Neural cell (in vitro differentiated cells): Measurements from ENCODE around the gene NR1I3. TPM values are rescaled to one million over a fixed set of nuclear protein-coding genes. Genes with fewer than 3 reads are reported as not detected.
A peak's percentile ranks its signal among the peaks of the same experiment; 100 is the strongest.

Experiments used
- H2AFZ ChIP-seq: fragments of 200-600, 300-800 bp; sonication (generic), shearing (Covaris generic); 2 replicates; pipeline ENCODE4 v1.6.0; 2014; ENCODE audit warnings: low read depth, mild to moderate bottlenecking, antibody characterized with exemption, low read length, moderate library complexity
- H3F3A ChIP-seq: fragments of 200-600 bp; shearing (Covaris generic); 2 replicates; pipeline ENCODE4 v1.6.1; 2016; ENCODE audit warnings: mild to moderate bottlenecking, moderate library complexity, mixed read lengths, antibody characterized with exemption, low read length; ENCODE audit not compliant: insufficient read depth, poor library complexity, severe bottlenecking
- H3K27ac ChIP-seq: fragments of 200-600, 300-800 bp; sonication (generic), shearing (Covaris generic); 2 replicates; pipeline ENCODE4 v1.5.1; 2014; ENCODE audit warnings: mild to moderate bottlenecking, low read length, moderate library complexity
- H3K27me3 ChIP-seq: fragments of 300-800, 200-600 bp; sonication (generic), shearing (Covaris generic); 2 replicates; pipeline ENCODE4 v1.6.0; 2014; ENCODE audit warnings: mild to moderate bottlenecking, low read depth, low read length, moderate library complexity; ENCODE audit not compliant: insufficient read depth
- H3K36me3 ChIP-seq: fragments of 300-800, 200-600 bp; sonication (generic), shearing (Covaris generic); 2 replicates; pipeline ENCODE4 v1.5.1; 2014; ENCODE audit warnings: mild to moderate bottlenecking, antibody characterized with exemption, low read length, moderate library complexity; ENCODE audit not compliant: insufficient read depth
- H3K4me2 ChIP-seq: fragments of 300-800, 200-600 bp; sonication (generic), shearing (Covaris generic); 2 replicates; pipeline ENCODE4 v1.6.0; 2014; ENCODE audit warnings: mild to moderate bottlenecking, low read length
- H3K4me3 ChIP-seq: fragments of 300-800, 200-600 bp; sonication (generic), shearing (Covaris generic); 2 replicates; pipeline ENCODE4 v1.5.1; 2014; ENCODE audit warnings: mild to moderate bottlenecking, low read length, moderate library complexity
- H3K79me2 ChIP-seq: fragments of 200-600 bp; shearing (Covaris generic); replicated peaks from 2 replicates; pipeline ENCODE4 v1.6.0; 2014; ENCODE audit warnings: mild to moderate bottlenecking, low read length, moderate library complexity; ENCODE audit not compliant: insufficient read depth
- H3K9ac ChIP-seq: fragments of 300-800, 200-600 bp; sonication (generic), shearing (Covaris generic); 2 replicates; pipeline ENCODE4 v1.6.1; 2016; ENCODE audit warnings: mild to moderate bottlenecking, low read length, mixed read lengths
- H3K9me2 ChIP-seq: fragments of 200-600 bp; shearing (Covaris generic); 2 replicates; pipeline ENCODE4 v1.6.1; 2016; ENCODE audit warnings: mild to moderate bottlenecking, low read length, mixed read lengths; ENCODE audit not compliant: insufficient read depth
- H3K9me3 ChIP-seq: fragments of 200-600, 300-800 bp; sonication (generic), shearing (Covaris generic); 2 replicates; pipeline ENCODE4 v1.6.1; 2016; ENCODE audit warnings: mild to moderate bottlenecking, mixed run types, low read length, moderate library complexity, mixed read lengths
- H4K20me1 ChIP-seq: fragments of 200-600 bp; shearing (Covaris generic); 2 replicates; pipeline ENCODE4 v1.6.1; 2016; ENCODE audit warnings: mild to moderate bottlenecking, mixed run types; ENCODE audit not compliant: insufficient read depth
- CTCF ChIP-seq: fragments of 450-650 bp; IDR thresholded peaks from 2 replicates; pipeline ENCODE4 v1.5.1; 2014; ENCODE audit warnings: antibody characterized with exemption, mild to moderate bottlenecking, moderate library complexity; ENCODE audit not compliant: poor library complexity, severe bottlenecking
- EP300 ChIP-seq: fragments of 450-650 bp; conservative IDR thresholded peaks from 2 replicates; pipeline ENCODE4 v1.6.1; 2014; ENCODE audit warnings: antibody characterized with exemption, mild to moderate bottlenecking, moderate library complexity; ENCODE audit not compliant: poor library complexity, severe bottlenecking
- EZH2 ChIP-seq: fragments of 200-600, 300-800 bp; shearing (Covaris generic), sonication (generic); IDR thresholded peaks from 2 replicates; pipeline ENCODE4 v1.6.1; 2014; ENCODE audit warnings: antibody characterized with exemption, low read length, borderline replicate concordance, mild to moderate bottlenecking; ENCODE audit not compliant: insufficient read depth, poor library complexity, severe bottlenecking
- MXI1 ChIP-seq: fragments of 450-650 bp; conservative IDR thresholded peaks from 2 replicates; pipeline ENCODE4 v1.6.1; 2014; ENCODE audit warnings: antibody characterized with exemption, mild to moderate bottlenecking; ENCODE audit not compliant: poor library complexity, severe bottlenecking
- POLR2AphosphoS5 ChIP-seq: IDR thresholded peaks from 2 replicates; pipeline ENCODE4 v1.6.1; 2012
- RAD21 ChIP-seq: fragments of 450-650 bp; conservative IDR thresholded peaks from 2 replicates; pipeline ENCODE4 v1.6.1; 2014; ENCODE audit warnings: antibody characterized with exemption, mild to moderate bottlenecking, moderate library complexity
- REST ChIP-seq: IDR thresholded peaks from 2 replicates; pipeline ENCODE4 v1.6.1; 2012; ENCODE audit warnings: borderline replicate concordance
- SMC3 ChIP-seq: fragments of 450-650 bp; conservative IDR thresholded peaks from 2 replicates; pipeline ENCODE4 v1.6.1; 2014; ENCODE audit warnings: antibody characterized with exemption, mild to moderate bottlenecking, moderate library complexity; ENCODE audit not compliant: poor library complexity
- TAF1 ChIP-seq: IDR thresholded peaks from 2 replicates; pipeline ENCODE4 v1.6.1; 2012; ENCODE audit warnings: low read depth
- polyA plus RNA-seq: library from polyadenylated mRNA; depleted of rRNA; stranded (reverse); fragments of >200 nt; gene quantifications from 2 replicates; pipeline ENCODE4 v1.2.3, GENCODE V29; 2014

Gene NR1I3
- polyA plus RNA-seq, 1 donor from 2014 or later, result not detected

- TF ChIP-seq EZH2 (no peak), RAD21 (no peak)
Measured at GRCh38 chr1:161266202-161266601, 28.2 kb upstream of the NR1I3 start (continued).

- H3K9ac ChIP-seq, result no peak overlapping the region
- no peaks in the 10 kb centered on the region for H4K20me1 ChIP-seq
- no peak overlapping the region for H3K4me3 ChIP-seq
- H2AFZ ChIP-seq, result no peak overlapping the region
- no peaks in the 10 kb centered on the region for H3F3A ChIP-seq
- no peaks in the 10 kb centered on the region for H3K9me3 ChIP-seq
- TF ChIP-seq EZH2 (no peak), CTCF (no peak), REST (no peak), MXI1 (no peak), EP300 (no peak), SMC3 (no peak), TAF1 (no peak), POLR2AphosphoS5 (no peak), RAD21 (no peak)
- H3K79me2 ChIP-seq, result no peaks in the 10 kb centered on the region
- no peaks in the 10 kb centered on the region for H3K9me2 ChIP-seq
- no peak overlapping the region for H3K4me2 ChIP-seq
- H3K36me3 ChIP-seq, result no peaks in the 10 kb centered on the region
- peaks cover 2% of the 10 kb centered on the region for H3K27me3 ChIP-seq
- no peak overlapping the region for H3K27ac ChIP-seq
Measured at GRCh38 chr1:161265305-161265704, 27.3 kb upstream of the NR1I3 start.

GRCh38 chr1:161261261-161262235, 23.5 kb upstream of the NR1I3 start:
- Histone ChIP-seq H3K27me3 (peaks cover 20% of the 10 kb centered on the region), H3K4me3 (peak overlapping the region; percentile 50), H3K79me2 (no peaks in the 10 kb centered on the region), H3F3A (no peaks in the 10 kb centered on the region), H3K27ac (peak overlapping the region; percentile 60), H2AFZ (no peak overlapping the region), H3K9me2 (no peaks in the 10 kb centered on the region), H3K9ac (peak overlapping the region; percentile 45), H4K20me1 (no peaks in the 10 kb centered on the region), H3K36me3 (no peaks in the 10 kb centered on the region), H3K9me3 (peaks cover 3% of the 10 kb centered on the region), H3K4me2 (peak overlapping the region; percentile 32)
- TF ChIP-seq REST, result peak; percentile 84
- no peak for TF ChIP-seq TAF1
- TF ChIP-seq MXI1, result no peak
- no peak for TF ChIP-seq EZH2
- no peak for TF ChIP-seq SMC3
- no peak for TF ChIP-seq RAD21
- TF ChIP-seq EP300, result peak; percentile 32
- TF ChIP-seq POLR2AphosphoS5, result peak; percentile 73
